Stomach (tissue), 4 donors: ENCODE data around the gene ODF4.
A peak's percentile ranks its signal among the peaks of the same experiment; 100 is the strongest.

Source experiments
- EP300 ChIP-seq: sonication (generic); formaldehyde crosslinking; IDR thresholded peaks from one replicate; pipeline ENCODE4 v1.6.1; 2017; ENCODE audit warnings: antibody characterized with exemption
- POLR2A ChIP-seq, 4 donors: fragments of 450-650 bp; IDR thresholded peaks; one replicate each; pipeline ENCODE4 v1.6.1; 2016; ENCODE audit warnings: antibody characterized with exemption in 4 of 4, control low read depth in 2 of 4, mild to moderate bottlenecking in 1 of 4, moderate library complexity in 1 of 4
- POLR2AphosphoS5 ChIP-seq, 3 donors: sonication (generic); formaldehyde crosslinking; IDR thresholded peaks; one replicate each; pipeline ENCODE4 v1.6.1; 2016; ENCODE audit warnings: antibody characterized with exemption in 3 of 3
- TF ChIP-seq, protein P1 (sequence below), 7 experiments: fragments of 450-650 bp in 4 of 7; fragments of 200-600 bp in 3 of 7; sonication (generic) in 3 of 7; IDR thresholded peaks; one replicate each; pipeline ENCODE4 v1.5.1; 2016 to 2019; ENCODE audit warnings: antibody characterized with exemption in 7 of 7, control low read depth in 2 of 7, mild to moderate bottlenecking in 1 of 7

DNA sequence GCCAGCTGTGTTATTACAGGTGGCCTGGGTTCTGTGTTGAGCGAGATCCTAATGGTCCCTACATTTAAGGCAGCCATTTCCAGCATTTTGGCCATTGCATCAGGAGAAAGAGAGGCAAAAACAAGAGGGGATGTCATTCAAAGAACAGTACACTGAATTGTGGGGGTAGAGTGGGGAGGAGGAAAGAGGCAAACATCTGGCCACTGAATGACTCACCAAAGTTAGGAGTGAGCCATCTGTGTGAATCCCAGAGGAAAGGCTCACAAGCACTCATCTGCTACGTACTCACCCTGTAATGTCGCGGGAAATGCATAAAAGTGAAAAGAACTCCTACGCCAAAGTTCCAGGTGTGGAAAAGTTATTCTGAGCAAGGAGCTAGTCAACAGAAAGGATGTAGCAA, 20.1 kb downstream of the ODF4 start:
- TF ChIP-seq, protein P1, sequence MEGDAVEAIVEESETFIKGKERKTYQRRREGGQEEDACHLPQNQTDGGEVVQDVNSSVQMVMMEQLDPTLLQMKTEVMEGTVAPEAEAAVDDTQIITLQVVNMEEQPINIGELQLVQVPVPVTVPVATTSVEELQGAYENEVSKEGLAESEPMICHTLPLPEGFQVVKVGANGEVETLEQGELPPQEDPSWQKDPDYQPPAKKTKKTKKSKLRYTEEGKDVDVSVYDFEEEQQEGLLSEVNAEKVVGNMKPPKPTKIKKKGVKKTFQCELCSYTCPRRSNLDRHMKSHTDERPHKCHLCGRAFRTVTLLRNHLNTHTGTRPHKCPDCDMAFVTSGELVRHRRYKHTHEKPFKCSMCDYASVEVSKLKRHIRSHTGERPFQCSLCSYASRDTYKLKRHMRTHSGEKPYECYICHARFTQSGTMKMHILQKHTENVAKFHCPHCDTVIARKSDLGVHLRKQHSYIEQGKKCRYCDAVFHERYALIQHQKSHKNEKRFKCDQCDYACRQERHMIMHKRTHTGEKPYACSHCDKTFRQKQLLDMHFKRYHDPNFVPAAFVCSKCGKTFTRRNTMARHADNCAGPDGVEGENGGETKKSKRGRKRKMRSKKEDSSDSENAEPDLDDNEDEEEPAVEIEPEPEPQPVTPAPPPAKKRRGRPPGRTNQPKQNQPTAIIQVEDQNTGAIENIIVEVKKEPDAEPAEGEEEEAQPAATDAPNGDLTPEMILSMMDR (IDR thresholded peaks at IDR 0.05) = no peak
- TF ChIP-seq POLR2A (IDR thresholded peaks at IDR 0.05) (no peak), EP300 (no peak), POLR2AphosphoS5 (IDR thresholded peaks at IDR 0.05) (peak in 1 of 3 donors; percentile 26)
